ENCODE measurements around the gene BBS5.

The BBS5 gene

DNA sequence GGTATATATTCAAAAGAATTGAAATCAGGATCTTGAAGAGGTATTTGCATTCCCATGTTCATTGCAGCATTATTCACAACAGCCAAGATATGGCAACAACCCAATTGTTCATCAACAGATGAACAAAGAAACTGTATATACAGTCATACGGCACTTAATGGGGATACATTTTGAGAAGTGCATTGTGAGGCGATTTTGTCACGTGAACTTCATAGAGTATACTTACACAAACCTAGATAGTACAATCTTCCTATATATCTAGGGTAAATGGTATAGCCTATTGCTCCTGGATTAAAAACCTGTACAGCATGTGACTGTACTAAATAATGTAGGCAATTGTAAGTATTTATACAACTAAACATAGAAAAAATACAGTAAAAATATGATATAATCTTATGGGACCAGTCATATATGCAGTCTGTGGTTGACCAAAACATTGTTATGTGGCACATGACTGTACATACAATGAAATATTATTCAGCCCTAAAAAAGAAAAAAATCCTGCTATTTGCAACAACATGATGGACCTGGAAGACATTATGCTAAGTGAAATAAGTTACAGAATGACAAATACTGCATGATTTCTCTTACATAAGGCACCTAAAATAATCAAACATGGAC, 9.2 kb upstream of the BBS5 start:
- TF ChIP-seq CTCF (IDR thresholded peaks at IDR 0.05; ENCODE audit: insufficient read depth, low read depth, low read length, missing control alignments) = no peak
- H3K4me3 ChIP-seq (ENCODE audit: low read depth, low read length) = no peak overlapping the region

DNA sequence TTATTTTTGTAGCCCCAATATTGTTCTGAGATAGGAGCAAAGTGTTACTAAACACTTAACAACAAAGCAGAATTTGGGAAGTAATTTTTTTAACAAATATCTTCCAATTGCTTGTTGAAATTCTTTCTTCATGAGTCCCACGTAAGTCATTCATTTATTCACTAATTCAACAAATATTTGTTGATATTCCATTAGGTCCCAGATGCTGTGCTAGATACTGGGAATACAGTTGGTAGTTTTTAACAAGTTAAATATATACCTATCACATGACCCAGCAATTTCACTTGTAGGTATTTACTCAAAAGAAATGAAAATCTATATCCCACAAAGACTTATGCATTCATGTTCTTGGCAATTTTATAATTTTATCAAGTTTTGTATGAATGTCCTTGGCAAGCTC, 7.0 kb upstream of the BBS5 start:
- no peak overlapping the region for H3K4me3 ChIP-seq (ENCODE audit: low read depth, low read length)
- no peak for TF ChIP-seq CTCF (IDR thresholded peaks at IDR 0.05; ENCODE audit: insufficient read depth, low read depth, low read length, missing control alignments)
- no peak for DNase-seq (ENCODE audit: low read depth)

More for the DNA sequence above, 9.2 kb upstream of the BBS5 start:
- no peak for DNase-seq (ENCODE audit: low read depth)

GRCh38 chr2:169476459-169476858, 2.8 kb upstream of the BBS5 start:
- DNase-seq (ENCODE audit: low read depth) = no peak
- TF ChIP-seq CTCF (IDR thresholded peaks at IDR 0.05; ENCODE audit: insufficient read depth, low read depth, low read length, missing control alignments) = no peak
- H3K4me3 ChIP-seq (ENCODE audit: low read depth, low read length) = no peak overlapping the region

GRCh38 chr2:169478339-169478738, 955 bp upstream of the BBS5 start:
- DNase-seq (ENCODE audit: low read depth) = no peak
- H3K4me3 ChIP-seq (ENCODE audit: low read depth, low read length) = no peak overlapping the region
- TF ChIP-seq CTCF (IDR thresholded peaks at IDR 0.05; ENCODE audit: insufficient read depth, low read depth, low read length, missing control alignments) = no peak

DNA sequence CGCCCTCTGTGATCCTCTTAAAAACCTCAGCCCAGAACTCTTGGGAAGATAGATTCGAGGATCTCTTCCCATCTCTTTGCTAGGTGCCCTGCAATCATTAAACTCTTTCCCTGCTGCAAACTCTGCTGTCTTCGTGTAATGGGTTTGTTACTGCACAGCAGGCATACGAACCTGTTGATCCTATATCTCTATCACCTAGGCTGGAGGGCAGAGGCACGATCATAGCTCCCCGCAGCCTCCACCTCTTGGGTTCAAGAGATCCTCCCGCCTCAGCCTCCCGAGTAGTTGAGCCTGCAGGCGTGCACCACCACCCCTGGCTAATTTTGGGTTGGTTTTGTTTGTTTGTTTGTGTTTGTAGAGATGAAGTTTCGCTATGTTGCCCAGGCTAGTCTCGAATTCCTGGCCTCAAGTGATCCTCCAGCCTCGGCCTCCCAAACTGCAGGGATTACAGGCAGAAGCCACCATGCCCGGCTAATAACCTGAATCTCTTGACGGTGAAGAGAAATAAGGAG, 493 bp upstream of the BBS5 start:
- TF ChIP-seq CTCF (IDR thresholded peaks at IDR 0.05; ENCODE audit: insufficient read depth, low read depth, low read length, missing control alignments) = no peak
- no peak for DNase-seq (ENCODE audit: low read depth)
- peak overlapping the region; percentile 50 for H3K4me3 ChIP-seq (ENCODE audit: low read depth, low read length)

- no peak for TF ChIP-seq CTCF (IDR thresholded peaks at IDR 0.05; ENCODE audit: insufficient read depth, low read depth, low read length, missing control alignments)
- DNase-seq (ENCODE audit: low read depth) = no peak
- peak overlapping the region; percentile 50 for H3K4me3 ChIP-seq (ENCODE audit: low read depth, low read length)
Measured at GRCh38 chr2:169480079-169480465, 778 bp downstream of the BBS5 start.

GRCh38 chr2:169485650-169486138, 6.4 kb downstream of the BBS5 start:
- TF ChIP-seq CTCF (IDR thresholded peaks at IDR 0.05; ENCODE audit: insufficient read depth, low read depth, low read length, missing control alignments) = no peak
- no peak overlapping the region for H3K4me3 ChIP-seq (ENCODE audit: low read depth, low read length)
- no peak for DNase-seq (ENCODE audit: low read depth)

All from GM12865 (cell line).